GM13976 (cell line): ENCODE results near the gene HSD17B8.

Source experiments
- DNase-seq: peaks from one replicate; pipeline ENCODE4 v3.0.0; 2012; ENCODE audit warnings: low spot score
- in situ Hi-C: fragments of 300-500 bp; cut with MboI; formaldehyde crosslinking; loops from one replicate; pipeline ENCODE4 v1.12.0; 2022; ENCODE audit warnings: low sequenced_read_pairs, mixed read lengths, inconsistent platforms; ENCODE audit not compliant: unreplicated experiment
- TF ChIP-seq, protein P1 (sequence below): IDR thresholded peaks from 2 replicates; pipeline ENCODE4 v1.5.1; 2012; ENCODE audit warnings: borderline replicate concordance, mild to moderate bottlenecking; ENCODE audit not compliant: insufficient read depth; ENCODE audit errors: extremely low read depth, missing control alignments, control extremely low read depth

Gene HSD17B8

DNA sequence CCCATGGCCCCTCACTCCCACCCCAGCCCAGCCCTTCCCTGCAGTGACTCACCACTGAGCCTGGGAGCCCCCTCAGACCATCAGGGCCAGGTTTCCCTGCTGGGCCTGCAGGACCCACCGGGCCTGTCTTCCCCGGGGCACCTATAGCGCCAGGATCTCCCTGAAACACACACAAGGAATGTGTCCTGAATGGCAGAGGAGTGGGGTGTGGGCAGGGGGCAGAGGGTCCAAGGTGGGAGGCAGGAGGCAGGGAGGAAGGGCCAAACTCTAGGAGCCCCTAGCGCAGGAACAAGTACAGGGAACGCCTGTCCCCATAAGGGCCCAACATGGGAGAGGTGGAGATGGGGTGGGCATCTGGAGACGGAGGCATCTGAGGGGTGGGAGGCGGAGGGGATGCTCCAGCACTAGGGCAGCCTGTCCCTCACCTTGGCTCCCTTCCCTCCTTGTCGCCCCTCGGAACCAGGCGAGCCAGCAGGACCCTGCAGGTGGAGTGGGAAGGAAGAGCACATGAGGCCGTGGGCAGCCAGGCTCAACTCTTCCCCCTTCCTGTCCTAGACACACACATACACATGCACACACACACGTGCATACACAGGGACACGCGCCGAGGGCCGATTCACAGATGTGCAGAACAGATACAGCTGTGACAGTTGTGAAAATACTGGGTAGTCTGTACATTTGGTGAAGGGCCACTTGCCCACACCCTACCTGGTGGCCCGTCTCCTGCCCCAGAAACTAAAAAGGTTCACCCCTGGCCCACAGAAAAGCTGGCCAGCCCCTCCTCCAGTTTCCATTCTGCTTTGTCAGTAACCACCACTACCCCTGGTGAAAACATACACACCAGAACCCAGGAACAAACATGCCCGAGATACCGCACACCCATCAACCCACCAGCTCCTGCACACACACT lies 36.8 kb upstream of the HSD17B8 start:
- in situ Hi-C loops, result no loop called here
- TF ChIP-seq, protein P1, sequence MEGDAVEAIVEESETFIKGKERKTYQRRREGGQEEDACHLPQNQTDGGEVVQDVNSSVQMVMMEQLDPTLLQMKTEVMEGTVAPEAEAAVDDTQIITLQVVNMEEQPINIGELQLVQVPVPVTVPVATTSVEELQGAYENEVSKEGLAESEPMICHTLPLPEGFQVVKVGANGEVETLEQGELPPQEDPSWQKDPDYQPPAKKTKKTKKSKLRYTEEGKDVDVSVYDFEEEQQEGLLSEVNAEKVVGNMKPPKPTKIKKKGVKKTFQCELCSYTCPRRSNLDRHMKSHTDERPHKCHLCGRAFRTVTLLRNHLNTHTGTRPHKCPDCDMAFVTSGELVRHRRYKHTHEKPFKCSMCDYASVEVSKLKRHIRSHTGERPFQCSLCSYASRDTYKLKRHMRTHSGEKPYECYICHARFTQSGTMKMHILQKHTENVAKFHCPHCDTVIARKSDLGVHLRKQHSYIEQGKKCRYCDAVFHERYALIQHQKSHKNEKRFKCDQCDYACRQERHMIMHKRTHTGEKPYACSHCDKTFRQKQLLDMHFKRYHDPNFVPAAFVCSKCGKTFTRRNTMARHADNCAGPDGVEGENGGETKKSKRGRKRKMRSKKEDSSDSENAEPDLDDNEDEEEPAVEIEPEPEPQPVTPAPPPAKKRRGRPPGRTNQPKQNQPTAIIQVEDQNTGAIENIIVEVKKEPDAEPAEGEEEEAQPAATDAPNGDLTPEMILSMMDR, result no peak
- DNase-seq, result no peak

DNA sequence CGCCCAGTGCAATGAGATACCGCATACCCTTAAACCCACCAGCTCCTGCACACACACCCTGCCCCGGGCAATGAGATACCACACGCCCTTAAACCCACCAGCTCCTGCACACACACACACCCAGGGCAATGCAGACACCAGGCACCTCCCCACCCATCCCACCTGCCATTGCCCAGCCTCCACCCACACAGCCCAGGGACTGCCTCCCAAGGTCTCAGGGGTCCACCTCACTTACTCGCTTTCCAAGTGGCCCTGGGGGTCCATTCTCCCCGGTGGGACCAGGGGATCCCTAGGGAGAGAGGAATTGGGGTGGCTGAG lies 36.2 kb upstream of the HSD17B8 start:
- no peak for DNase-seq
- in situ Hi-C loops, result no loop called here
- TF ChIP-seq, protein P1, result no peak

DNA sequence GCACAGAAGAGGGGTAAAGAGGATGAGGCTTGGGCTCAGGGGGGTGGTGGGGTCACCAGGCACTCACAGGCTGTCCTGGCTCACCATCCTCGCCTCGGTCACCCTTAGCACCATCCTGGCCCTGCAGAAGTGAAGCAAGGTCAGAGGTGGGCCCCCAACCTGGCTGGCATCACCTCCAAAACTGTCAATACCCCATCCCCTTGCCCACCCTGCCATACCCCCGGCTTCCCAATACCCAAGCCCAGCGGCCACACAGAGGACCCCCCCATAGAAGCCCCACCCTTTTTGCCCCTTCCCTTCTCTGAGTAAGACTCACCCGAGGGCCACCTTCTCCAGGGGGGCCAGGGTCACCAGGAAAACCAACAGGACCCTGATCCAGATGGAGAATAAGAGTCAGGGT lies 35.8 kb upstream of the HSD17B8 start:
- TF ChIP-seq, protein P1, result no peak
- no peak for DNase-seq

DNA sequence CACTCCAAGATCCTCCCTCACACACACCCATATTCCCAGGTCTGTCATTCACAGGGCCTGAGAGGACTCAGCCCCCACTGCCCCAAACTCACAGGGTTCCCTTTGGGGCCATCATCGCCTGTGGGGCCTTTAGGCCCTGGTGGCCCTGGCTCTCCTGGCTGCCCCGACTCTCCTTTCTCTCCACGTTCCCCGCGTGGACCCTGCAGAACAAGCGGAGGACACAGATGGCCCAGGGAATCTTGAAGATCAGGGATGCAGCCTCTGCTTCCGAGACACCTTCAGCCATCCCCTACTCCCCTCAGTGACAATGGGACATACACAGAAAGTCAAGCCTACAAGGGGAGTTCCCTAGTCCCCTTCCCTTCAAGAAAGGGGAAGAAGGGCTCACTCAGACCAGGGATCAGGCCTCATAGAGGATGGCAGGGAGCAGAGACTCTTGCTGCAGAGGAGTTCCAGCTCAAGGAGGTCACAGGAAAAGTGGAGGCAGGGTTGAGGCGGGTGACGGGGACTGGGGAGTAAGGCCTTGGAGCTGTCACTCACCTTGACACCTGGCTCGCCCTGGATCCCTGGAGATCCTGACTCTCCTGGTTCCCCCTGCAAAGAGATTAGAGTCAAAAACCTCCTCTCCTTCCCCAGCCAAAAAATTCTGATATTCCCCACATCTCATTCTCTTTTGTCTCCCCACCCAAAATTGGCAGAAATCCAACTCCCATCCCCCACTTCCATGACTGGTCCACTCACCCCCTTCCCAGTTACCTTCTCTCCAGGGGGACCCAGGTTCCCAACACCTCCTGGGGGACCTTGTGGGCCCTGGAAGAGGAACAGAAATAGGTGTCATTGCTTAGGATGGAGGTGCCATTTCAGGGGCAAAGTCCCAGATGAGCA lies 34.9 kb upstream of the HSD17B8 start:
- DNase-seq, result no peak
- in situ Hi-C loops, result no loop called here
- TF ChIP-seq, protein P1, result no peak

More for the DNA sequence above, 35.8 kb upstream of the HSD17B8 start:
- in situ Hi-C loops, result no loop called here

DNA sequence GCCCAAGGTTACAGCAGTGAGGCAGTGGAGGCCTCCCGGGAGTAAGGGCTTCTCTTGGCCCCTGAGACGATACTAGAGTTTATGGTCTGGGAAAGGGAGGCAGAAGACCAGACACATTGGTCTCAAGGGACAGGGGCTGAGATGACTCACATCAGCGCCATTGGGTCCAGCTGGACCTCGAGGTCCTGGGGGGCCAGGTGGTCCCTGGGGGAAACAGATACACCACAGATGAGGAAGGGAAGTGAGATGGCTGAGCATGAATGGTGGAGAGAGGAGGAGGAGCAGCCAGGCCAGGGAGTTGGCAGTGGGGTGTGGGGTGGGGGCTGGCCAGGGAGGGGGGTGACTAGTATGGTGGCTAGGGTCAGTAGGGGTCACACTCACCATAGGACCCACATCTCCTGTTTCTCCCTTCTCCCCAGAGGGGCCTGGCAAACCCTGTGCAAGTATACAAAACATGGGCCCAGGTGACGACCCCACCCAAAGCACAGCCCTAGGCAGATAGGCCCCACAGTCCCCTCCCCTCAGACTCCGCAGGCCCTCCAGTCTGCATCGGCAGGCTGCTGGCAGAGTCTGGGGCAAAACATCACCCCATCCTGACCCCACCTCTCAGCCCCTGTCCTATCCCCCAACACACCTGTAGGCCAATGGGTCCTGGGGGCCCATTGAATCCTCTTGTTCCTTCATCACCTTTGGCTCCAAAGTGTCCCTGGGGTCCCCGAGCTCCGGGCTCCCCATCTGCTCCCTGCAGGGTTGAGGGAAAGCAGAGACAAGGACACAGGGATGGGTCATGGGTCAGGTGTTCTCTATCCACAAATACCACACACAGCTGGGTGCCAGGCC lies 34.1 kb upstream of the HSD17B8 start:
- DNase-seq, result no peak
- in situ Hi-C loops, result no loop called here
- TF ChIP-seq, protein P1, result no peak
